Liver (tissue), 3 donors: Measurements from ENCODE around the gene NPHS2.

Source experiments
- GABPA ChIP-seq, 2 donors: IDR thresholded peaks in 1 of 2; conservative IDR thresholded peaks in 1 of 2; 2 replicates each; pipeline ENCODE4 v1.6.1; 2016; ENCODE audit warnings: antibody characterized with exemption in 2 of 2, mild to moderate bottlenecking in 1 of 2, moderate library complexity in 1 of 2
- RAD21 ChIP-seq, 2 donors: IDR thresholded peaks; 2 replicates each; pipeline ENCODE4 v1.6.1; 2016; ENCODE audit warnings: antibody characterized with exemption in 2 of 2, mild to moderate bottlenecking in 2 of 2
- SP1 ChIP-seq: IDR thresholded peaks from 2 replicates; pipeline ENCODE4 v1.6.1; 2018; ENCODE audit warnings: antibody characterized with exemption, mild to moderate bottlenecking
- TAF1 ChIP-seq: conservative IDR thresholded peaks from 2 replicates; pipeline ENCODE4 v1.6.1; 2016; ENCODE audit warnings: antibody characterized with exemption, mild to moderate bottlenecking
- YY1 ChIP-seq: IDR thresholded peaks from 2 replicates; pipeline ENCODE4 v1.6.1; 2016; ENCODE audit warnings: antibody characterized with exemption, mild to moderate bottlenecking
- TF ChIP-seq, protein P1 (sequence below): fragments of 150-350 bp; IDR thresholded peaks from 2 replicates; pipeline ENCODE4 v1.5.1; 2017; ENCODE audit warnings: improper control_type of control experiment, low read depth, low read length; ENCODE audit not compliant: missing input control
- TF ChIP-seq, protein P2 (sequence below): IDR thresholded peaks from 2 replicates; pipeline ENCODE4 v1.6.1; 2016; ENCODE audit warnings: antibody characterized with exemption, mild to moderate bottlenecking
- TF ChIP-seq, protein P3 (sequence below): IDR thresholded peaks from 2 replicates; pipeline ENCODE4 v1.6.1; 2016; ENCODE audit warnings: antibody characterized with exemption
- TF ChIP-seq, protein P4 (sequence below): IDR thresholded peaks from 2 replicates; pipeline ENCODE4 v1.6.1; 2016; ENCODE audit warnings: antibody characterized with exemption
- donor health status: healthy.
- donor health status: healthy.

DNA sequence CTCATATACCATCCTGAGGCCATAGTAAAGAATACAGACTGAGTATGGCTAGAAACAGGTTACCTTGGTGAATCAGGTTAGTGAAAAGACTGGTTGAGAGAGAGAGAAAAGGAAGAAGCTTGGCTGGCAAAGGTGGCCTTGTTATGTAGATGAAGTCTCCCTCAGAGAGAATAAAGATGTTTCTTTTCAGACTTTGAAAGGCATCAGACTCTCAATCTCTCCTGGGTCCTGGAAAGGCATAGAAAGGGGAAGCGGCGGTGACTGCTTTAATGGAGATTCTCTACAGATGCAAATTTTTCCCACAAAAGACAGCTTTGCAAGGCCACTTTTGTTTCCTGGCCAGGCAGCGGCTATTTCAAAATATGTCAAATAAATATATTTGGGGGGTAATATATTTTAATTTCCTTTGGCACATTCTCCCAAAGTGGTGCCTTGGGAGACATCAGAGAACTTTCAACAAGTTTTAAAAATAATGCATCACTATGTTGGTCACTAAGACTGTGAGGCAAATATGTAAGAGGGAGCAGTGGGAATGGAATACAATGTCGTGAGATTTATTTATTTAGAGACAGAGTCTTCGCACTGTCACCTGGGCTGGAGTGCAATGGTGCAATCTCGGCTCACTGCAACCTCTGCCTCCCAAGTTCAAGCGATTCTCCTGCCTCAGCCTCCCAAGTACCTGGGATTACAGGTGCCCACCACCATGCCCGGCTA, 46.1 kb downstream of the NPHS2 start:
- TF ChIP-seq, protein P1, sequence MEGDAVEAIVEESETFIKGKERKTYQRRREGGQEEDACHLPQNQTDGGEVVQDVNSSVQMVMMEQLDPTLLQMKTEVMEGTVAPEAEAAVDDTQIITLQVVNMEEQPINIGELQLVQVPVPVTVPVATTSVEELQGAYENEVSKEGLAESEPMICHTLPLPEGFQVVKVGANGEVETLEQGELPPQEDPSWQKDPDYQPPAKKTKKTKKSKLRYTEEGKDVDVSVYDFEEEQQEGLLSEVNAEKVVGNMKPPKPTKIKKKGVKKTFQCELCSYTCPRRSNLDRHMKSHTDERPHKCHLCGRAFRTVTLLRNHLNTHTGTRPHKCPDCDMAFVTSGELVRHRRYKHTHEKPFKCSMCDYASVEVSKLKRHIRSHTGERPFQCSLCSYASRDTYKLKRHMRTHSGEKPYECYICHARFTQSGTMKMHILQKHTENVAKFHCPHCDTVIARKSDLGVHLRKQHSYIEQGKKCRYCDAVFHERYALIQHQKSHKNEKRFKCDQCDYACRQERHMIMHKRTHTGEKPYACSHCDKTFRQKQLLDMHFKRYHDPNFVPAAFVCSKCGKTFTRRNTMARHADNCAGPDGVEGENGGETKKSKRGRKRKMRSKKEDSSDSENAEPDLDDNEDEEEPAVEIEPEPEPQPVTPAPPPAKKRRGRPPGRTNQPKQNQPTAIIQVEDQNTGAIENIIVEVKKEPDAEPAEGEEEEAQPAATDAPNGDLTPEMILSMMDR = no peak
- TF ChIP-seq GABPA (IDR thresholded peaks at IDR 0.05 in 1 of 2, conservative IDR thresholded peaks at IDR 0.05 in 1 of 2) (no peak), SP1 (no peak), YY1 (no peak), RAD21 (IDR thresholded peaks at IDR 0.05) (no peak), TAF1 (no peak)
- TF ChIP-seq, protein P2, sequence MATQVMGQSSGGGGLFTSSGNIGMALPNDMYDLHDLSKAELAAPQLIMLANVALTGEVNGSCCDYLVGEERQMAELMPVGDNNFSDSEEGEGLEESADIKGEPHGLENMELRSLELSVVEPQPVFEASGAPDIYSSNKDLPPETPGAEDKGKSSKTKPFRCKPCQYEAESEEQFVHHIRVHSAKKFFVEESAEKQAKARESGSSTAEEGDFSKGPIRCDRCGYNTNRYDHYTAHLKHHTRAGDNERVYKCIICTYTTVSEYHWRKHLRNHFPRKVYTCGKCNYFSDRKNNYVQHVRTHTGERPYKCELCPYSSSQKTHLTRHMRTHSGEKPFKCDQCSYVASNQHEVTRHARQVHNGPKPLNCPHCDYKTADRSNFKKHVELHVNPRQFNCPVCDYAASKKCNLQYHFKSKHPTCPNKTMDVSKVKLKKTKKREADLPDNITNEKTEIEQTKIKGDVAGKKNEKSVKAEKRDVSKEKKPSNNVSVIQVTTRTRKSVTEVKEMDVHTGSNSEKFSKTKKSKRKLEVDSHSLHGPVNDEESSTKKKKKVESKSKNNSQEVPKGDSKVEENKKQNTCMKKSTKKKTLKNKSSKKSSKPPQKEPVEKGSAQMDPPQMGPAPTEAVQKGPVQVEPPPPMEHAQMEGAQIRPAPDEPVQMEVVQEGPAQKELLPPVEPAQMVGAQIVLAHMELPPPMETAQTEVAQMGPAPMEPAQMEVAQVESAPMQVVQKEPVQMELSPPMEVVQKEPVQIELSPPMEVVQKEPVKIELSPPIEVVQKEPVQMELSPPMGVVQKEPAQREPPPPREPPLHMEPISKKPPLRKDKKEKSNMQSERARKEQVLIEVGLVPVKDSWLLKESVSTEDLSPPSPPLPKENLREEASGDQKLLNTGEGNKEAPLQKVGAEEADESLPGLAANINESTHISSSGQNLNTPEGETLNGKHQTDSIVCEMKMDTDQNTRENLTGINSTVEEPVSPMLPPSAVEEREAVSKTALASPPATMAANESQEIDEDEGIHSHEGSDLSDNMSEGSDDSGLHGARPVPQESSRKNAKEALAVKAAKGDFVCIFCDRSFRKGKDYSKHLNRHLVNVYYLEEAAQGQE = no peak
- TF ChIP-seq, protein P3, sequence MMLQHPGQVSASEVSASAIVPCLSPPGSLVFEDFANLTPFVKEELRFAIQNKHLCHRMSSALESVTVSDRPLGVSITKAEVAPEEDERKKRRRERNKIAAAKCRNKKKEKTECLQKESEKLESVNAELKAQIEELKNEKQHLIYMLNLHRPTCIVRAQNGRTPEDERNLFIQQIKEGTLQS = no peak
- TF ChIP-seq, protein P4, sequence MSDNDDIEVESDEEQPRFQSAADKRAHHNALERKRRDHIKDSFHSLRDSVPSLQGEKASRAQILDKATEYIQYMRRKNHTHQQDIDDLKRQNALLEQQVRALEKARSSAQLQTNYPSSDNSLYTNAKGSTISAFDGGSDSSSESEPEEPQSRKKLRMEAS = no peak
